GM18861 (cell line): ENCODE results near the gene DISC1.
"Not testable (repeated sequence)": the region's sequence is repeated elsewhere in the genome, so short reads cannot be mapped to it uniquely, and the experiment has no call there.

Source experiments
- ATAC-seq: cut with Tn5 transposase; IDR thresholded peaks from one replicate; pipeline ENCODE4 v1.9.1; 2021; ENCODE audit not compliant: unreplicated experiment

Gene DISC1

DNA sequence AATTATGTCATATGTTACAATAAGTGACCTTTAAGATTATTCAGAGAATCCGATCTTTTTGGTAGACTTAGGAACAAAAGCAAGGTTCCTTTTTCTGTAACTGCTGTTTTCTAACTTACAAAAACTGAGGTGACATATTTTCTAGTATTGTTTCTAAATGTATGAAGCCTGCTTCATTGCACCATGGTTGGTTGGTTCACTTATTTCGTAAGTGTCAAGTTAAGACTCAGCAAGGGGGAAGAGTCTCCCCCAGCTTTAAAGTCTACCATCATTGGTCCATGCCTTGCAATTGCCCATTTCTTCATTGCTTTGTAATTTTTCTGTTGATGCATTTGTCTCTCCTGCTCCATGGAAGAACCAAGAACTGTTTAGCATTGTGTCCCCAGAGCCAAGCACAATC is 136.9 kb downstream of the DISC1 start:
- no peak for ATAC-seq

DNA sequence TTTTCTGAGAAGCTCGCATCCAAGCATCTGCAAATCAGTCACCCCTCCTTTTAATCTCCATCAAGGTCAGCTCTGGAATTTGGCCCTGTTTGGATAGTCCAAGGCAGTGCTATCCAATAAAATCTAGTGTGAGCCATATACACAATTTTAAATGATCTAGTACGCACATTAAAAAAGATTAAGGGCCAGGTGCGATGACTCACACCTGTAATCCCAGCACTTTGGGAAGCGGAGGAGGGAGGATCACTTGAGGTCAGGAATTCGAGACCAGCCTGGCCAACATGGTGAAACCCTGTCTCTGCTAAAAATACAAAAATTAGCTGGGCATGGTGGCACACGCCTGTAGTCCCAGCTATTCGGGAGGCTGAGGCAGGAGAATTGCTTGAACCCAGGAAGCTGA is 139.2 kb downstream of the DISC1 start:
- ATAC-seq, result not testable (repeated sequence)

DNA sequence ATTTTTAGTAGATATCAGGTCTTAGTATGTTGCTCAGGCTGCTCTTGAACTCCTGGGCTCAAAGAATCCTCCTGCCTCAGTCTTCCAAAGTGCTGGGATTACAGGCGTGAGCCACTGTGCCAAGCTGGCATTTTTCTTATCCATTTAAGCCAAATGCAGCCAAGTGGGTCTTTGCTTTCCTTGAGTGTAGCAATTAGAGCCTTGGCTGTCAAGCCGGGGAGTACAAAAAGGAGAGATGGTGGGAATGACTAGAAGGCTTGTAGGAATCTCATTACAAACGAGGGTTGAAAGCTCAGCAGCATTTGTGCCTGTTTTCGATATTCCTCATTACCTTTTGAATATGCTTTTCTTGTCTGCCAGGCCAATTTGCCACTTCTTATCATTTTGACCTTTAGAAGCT is 140.9 kb downstream of the DISC1 start:
- ATAC-seq, result no peak

DNA sequence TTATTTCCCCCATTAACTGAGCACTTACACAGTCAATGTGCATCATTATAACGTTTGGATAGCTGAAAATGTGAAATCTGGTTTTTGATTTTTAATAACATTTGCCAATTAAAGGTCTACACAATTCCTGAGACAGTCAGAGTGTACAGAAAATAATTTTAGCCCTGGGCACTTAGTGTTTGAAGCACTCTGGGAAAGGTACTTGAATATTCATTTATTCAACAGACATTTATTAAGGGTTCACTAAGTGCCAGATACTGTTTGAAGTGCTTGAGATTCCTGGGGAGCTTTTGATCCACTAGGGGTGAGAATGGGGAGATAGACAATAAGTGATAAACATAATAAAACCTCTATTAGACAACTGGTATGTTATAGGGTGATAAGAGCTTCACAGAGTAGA is 141.8 kb downstream of the DISC1 start:
- no peak for ATAC-seq

DNA sequence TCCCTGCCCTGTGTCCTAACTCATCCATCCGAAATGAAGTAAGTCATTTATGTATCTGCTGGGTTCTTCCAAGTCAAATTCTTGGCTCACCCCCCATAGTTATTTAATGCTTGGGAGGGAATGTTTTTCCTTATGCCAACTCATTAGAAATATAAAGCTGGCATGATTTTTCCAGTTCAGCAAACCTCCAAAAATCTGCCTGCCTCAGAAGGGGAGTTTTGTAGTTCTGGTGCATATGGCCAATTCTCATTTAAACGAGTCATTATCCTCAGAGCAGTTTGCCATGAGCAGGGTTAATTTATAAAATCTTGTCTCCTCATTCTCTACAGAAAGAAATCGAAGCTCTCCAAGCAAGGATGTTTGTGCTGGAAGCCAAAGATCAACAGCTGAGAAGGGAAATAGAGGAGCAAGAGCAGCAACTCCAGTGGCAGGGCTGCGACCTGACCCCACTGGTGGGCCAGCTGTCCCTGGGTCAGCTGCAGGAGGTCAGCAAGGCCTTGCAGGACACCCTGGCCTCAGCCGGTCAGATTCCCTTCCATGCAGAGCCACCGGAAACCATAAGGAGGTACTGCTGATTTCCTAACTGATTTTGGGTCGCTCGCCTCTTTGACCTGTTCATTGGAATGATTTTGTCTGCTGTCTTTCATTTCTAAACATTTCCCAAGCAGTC is 144.1 kb downstream of the DISC1 start:
- no peak for ATAC-seq

DNA sequence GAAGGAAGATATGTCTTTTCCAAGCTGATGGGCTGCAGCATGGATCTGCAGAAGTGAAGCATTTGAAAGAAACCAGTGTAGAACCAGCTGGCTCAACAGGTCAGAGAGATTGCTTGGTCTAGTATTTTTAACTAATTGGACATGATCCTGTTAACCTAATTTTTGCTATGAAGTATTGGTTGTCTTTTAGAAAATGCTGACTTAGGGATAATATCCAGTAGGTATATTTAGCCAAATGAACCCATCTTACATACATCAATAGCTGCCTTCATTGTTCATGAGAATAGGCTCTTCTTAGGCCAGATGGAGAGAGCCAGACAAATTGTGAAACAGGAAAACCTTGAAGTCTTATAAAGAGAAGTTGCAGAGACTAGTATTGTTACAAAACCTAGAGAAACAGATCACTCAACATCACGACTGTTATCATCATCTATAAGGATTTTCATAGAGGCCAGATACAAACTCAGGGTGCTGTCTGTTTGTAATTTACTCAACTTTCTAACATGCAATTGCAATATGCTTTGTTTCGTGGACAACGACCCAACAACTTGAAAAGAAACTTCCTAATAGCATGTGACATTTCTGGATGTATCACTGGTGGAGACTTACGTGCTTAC is 148.2 kb downstream of the DISC1 start:
- no peak for ATAC-seq

DNA sequence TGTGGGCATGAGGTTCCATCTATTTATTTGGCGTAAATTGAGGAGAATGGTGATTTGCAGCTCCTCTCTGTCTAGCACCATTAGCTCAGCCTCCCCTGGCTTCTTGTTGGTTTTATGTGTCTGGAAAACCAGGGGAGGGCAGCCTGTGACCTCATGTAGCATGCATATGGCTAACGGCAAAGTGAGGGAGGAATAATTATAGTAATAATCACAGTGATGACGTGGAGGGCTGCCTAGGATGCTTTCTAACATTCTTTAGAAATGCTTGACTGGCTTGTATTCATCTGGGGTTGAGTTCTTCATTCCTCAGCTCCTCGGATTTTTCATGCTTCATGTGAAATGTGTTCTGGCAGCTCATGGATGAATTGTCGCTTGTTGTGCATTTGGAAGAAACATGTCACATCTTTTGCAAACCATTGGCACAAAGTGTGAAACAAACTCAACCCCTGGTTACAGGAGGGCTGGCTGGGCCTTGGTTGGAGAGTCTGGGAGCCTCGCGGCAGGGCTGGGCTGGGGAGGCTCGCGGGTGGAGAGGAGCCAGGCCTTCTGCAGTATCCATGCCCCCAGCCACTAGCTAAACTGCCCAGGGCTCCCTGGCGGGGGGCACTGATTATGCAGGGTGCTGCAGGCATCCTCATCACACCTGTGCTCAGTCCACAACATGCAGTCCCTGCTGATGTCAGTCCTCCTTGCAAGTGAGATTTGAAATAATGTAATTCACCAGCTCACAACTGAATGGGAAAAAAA is 149.6 kb downstream of the DISC1 start:
- ATAC-seq, result no peak

DNA sequence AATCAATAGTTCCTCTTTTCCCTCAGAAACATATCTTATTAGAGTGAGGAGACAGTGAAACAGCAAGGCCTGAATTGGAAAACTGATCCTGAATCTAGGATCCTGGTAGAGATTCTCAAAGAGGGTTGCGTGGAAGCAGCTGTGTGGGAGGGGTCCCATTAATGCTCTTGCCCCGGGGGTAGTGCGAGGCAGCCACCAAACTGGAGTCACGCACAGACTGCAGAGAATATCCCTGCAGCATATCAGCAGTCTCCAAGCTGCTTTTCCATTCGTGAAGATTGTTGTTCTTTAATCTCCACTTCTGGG is 150.1 kb downstream of the DISC1 start:
- ATAC-seq, result no peak

DNA sequence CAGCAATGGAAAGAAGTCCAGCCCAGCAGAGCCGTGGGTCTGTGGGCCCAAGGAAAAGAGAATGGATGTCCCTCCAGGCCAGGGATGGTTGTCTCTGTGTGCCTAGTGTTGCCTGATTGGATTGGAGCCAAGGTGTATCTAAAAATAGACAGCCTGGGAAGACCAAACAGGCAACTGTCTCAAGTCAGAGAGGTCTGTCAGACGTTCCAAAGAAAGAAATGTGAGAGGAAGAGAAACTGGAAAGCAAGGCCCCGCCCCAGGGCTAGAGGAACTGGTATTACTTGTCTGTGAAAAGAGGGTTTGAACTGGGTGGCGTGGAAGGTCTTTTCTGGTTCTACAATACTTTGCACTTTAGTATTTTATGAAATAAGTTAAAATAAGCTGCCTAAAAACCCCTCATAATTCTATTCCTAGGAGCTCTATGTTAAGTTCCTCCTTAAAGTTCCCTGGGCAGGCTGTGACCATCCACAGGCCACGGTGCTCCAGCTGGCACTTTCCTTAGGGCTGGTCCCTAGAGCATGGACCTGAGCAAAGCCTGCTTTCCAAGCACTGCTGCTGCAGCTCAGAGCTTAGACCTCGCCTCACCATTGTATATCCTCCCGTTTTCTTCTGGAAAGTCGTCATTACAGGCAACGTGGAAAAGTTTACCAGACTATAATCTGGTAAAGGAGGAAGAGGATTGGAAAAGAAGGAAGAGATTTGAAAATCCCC is 151.6 kb downstream of the DISC1 start:
- no peak for ATAC-seq

DNA sequence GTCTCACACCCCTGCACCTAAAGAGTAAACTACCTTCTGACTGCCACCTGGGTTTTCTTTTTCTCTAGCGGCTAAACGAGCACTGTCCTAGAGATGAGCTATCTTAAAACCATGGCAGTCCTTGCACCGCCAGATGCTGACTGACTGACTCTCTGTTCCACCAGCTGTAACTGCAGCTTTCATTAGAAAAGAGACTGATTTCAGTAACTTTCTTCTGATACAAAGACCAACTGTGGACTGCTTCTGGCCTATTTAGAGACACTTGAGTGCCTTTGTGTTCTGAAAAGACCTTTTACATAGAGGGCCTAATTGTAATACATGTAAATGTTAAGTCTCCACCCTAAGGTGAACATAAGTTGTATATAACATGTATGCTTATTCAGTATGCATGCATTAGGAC is 152.5 kb downstream of the DISC1 start:
- no peak for ATAC-seq

DNA sequence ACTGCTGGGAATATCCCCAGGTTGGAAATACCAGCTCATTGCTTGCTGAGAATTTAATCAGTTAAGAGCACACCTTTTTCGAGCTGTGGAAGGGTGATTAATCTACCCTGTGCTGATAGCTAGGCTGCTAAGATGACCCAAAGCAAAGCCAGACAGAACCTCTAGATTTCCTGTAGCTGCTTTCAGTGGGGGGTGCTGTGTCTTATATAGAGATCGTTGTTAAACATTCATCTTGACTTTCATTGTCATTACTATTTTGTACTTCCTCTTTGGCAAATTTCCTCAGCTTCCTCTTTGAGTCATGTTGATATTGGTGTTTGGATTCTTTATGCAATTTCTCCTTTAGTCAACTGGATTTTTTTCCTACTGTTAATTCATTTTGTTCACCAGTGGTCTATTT is 155.3 kb downstream of the DISC1 start:
- ATAC-seq, result no peak

DNA sequence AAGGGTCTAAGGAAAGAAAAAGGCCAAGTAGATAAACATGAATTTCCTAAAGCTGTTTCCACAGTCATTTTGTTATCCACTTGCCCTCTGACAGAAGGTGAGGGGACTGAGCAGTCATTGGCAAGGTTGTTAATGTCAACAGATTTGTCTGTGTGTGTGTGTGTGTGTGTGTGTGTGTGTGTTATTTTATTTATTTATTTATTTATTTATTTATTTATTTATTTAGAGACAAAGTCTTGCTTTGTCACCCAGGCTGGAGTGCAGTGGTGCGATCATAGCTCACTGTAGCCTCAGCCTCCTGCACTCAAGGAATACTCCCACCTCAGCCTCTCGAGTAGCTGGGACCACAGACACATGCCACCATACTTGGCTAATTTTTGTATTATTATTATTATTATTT is 158.5 kb downstream of the DISC1 start:
- not testable (repeated sequence) for ATAC-seq

DNA sequence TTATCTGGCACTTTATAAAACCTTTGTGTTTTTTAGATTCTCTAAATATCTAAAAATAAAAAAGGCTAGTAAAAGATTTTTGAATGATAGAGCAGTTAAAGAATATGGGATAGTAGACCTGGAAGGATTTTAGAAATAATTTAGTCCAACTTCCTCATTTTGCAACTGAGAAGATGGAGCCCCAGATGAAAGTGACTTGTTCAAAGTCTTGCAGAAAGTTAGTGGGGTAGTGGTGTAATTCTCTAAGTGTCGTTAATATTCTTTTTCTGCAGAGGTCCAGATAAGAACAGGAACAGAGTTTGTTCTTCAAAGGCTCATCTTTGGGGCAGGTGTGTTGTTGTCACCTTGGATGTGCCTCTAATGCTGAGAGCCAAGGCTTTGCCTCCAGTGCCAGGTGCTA is 159.5 kb downstream of the DISC1 start:
- no peak for ATAC-seq

DNA sequence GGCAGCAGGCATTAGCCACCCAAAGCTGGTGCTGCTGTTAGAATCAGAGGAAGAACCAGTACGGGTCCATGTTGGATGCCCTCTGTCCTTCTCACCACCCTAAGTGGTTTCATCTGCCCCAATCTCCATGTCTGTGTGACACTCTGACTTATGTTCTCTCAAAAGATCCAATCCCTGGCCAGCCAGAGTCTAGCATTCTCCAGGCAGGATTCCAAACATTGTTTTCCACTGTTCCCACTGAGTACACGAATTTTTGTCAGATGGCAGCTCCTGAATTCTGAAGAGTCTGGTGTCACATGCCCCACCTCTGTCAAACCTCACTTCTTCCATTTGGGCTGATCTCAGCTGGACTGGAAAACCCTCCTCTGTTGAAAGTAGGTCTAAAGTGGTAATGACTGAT is 166.0 kb downstream of the DISC1 start:
- ATAC-seq, result no peak

DNA sequence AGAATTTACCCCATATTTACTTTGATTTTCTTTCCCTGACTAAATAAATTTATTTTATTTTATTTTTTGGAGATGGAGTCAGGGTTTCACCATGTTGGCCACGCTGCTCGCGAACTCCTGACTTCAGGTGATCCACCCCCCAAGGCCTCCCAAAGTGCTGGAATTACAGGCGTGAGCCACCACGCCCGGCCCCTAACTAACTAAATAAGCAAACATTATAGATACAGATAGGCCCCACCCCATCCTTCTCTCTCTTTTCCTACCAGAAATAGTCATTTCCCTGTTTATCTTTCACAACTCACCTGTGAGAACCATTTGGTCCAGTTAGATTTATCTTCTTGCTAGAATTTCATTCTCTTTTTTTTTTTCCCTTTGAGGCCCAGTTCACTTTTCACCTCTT is 167.3 kb downstream of the DISC1 start:
- no peak for ATAC-seq

DNA sequence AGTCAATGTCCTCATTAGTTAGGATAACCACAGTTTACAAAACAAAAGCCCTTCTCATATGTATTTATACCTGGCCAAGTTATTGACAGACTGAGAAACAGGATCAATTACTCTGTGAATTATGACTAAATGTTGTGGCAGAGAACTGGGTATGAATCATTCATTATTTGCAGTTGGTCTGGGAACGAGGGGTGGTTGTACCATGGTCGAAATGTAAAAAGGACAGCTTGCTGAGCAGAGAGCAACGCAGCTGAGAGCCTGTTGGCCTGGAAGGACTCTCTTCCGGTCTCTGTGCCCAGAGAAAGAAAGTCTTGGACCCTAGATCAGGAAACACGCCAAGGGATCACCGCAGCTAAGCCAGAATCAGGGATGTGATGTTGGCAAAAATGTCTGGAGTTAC is 169.6 kb downstream of the DISC1 start:
- no peak for ATAC-seq

DNA sequence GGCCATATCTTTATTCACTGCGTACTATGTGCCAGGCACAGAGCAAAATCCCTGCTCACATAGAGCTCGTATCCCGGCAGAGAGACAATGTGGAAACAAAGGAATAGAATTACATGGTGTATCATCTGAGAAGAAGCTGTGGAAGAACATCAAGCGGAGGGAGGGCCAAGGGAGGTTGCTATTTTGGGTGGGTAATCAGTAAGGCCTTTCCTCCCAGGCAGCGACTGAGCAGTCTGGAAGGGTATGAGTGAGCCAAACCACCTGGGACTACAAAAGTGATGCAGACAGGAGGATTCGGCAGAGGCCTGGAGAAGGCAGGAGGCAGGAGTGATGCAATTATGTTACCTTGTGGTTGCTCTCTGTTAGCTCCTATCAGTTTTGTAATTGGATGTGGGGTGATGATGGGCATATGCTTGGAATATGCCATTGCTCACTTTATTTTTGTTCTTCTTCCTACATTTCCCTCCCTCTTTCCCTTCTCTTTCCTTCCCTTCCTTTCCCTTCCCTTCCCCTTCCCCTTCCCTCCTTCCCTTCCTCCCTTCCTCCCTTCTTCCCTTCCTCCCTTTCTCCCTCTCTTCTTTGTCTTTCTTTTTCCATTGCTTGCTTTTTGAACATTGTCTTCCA is 172.9 kb downstream of the DISC1 start:
- no peak for ATAC-seq

DNA sequence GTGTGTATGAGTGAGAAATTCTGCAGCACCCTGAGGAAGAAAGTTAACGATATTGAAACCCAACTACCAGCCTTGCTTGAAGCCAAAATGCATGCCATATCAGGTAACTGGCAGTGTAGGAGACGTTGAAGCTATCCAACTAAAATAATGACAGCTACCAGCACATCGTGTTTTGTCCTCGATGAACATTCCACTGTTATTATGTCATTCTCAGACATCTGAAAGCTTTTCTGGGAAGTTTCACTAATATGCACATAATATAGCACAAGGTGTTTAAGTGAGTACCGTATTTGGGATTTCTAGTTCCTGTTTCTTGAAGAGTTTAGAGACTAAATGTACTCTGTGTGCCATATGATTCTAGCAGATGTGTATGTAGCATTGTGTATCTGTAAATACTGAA is 173.5 kb downstream of the DISC1 start:
- ATAC-seq, result no peak

DNA sequence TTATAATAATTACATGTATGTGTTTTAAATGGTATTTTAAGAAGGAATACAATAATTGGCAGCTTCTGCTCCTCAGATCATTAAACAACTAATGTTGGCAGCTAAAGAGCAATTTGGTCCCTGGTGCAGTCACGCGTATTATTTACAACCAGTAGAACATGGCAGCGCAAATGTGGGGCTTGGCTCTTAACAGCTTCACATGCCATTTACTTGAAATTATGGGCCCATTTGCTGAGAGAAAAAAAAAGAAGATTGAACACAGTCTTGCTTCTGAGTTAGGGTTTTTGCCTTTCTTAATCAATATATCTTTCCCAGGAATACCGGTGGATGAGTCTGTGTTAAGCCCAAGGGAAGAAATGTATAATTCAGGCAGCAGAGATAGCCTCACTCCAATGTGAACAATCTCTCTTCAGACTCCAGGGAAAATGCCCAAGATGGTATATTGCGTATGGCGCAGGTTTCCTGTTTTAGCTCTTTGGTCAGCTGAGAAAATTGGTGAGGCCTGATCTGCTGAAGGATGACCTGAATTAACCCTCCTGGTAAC is 174.5 kb downstream of the DISC1 start:
- ATAC-seq, result no peak

DNA sequence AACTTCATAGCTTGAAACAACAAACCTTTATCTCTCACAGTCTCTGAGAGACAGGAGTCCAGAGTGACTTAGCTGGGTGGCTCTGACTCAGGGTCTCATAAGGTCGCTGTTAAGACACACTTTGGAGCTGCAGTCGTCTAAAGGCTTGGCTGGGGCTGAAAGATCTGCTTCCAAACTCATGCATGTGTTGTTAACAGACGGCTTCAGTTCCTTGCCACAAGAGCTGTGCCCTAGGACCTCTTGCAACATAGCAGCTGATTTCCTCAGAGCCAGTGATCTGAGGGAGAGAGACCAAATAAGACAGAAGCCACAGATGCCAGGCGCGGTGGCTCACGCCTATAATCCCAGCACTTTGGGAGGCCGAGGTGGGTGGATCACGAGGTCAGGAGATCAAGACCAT is 176.8 kb downstream of the DISC1 start:
- no peak for ATAC-seq
